Frontal cortex (tissue), 4 donors: Measurements from ENCODE around the gene NPAS4. TPM values are rescaled to one million over a fixed set of nuclear protein-coding genes. Genes with fewer than 3 reads are reported as not detected.

Experiments used
- DNase-seq, 2 donors: peaks; one replicate each; pipeline ENCODE4 v3.0.0; 2012; ENCODE audit warnings: low spot score in 2 of 2
- FAIRE-seq: peaks from 2 replicates; lab custom pipeline; 2012; peaks lifted over from hg19 to GRCh38; lab: Jason Lieb, UNC
- small RNA-seq: library from RNA; depleted of rRNA; stranded (forward); fragments of <200 nt; gene quantifications from one replicate; pipeline ENCODE3, GENCODE V24; 2014
- total RNA-seq: library from RNA; depleted of rRNA; stranded (reverse); fragments of >200 nt; gene quantifications from one replicate; pipeline ENCODE4 v1.2.3, GENCODE V29; 2014
- donor health status: control.
- donor health status: control.
- donor health status: control.

NPAS4 gene
- total RNA-seq, 1 donor from 2014 or later, result under 0.01 TPM

DNA sequence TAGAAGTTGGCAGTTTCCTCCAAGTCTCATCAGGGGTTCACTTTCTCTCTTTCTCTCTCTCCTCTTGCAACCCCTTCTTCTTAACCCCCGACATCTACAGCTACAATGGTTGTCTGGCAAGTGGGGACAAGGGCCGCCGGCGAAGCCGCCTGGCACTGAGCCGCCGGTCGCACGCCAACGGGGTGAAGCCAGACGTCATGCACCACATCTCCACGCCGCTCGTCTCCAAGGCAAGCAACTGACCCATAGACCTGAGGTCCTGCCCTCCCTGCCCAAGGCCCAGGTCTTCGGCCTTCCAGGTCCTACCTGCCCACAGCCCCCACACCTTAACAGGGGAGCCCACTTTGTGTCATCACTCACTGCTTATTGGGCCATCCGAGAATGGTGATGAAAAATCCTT is 50.3 kb downstream of the NPAS4 start:
- no peak for FAIRE-seq
- DNase-seq, result no peak

DNA sequence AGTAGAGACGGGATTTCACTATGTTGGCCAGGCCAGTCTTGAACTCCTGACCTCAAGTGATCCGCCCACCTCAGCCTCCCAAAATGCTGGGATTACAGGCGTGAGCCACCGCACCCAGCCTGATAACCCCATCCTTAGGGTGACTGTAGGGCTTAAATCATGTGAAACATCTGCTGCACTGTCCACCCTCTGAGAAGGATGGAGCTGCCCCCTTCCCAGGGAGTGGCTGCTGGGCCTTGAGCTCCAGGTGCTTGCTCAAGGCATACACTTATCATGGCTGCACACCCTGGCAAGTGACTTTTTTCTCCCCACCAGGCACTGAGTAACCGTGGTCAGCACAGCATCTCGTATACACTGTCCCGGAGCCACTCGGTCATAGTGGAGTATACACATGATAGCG is 51.2 kb downstream of the NPAS4 start:
- FAIRE-seq (no peak), DNase-seq (no peak)

DNA sequence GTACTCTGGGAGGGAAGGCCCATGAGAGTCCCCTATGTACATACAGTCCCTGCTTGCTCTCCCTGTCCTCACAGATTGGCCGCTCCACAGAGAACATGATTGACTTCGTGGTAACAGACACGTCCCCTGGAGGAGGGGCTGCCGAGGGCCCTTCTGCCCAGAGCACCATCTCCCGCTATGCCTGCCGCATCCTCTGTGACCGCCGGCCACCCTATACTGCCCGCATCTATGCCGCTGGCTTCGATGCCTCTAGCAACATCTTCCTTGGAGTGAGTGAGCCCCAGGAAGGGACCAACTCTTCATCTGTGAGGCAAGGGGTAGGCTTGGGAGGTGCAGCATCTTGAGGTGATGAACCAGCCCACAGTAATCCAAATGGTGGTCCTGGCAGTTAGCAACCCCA is 52.3 kb downstream of the NPAS4 start:
- DNase-seq (no peak), FAIRE-seq (no peak)

DNA sequence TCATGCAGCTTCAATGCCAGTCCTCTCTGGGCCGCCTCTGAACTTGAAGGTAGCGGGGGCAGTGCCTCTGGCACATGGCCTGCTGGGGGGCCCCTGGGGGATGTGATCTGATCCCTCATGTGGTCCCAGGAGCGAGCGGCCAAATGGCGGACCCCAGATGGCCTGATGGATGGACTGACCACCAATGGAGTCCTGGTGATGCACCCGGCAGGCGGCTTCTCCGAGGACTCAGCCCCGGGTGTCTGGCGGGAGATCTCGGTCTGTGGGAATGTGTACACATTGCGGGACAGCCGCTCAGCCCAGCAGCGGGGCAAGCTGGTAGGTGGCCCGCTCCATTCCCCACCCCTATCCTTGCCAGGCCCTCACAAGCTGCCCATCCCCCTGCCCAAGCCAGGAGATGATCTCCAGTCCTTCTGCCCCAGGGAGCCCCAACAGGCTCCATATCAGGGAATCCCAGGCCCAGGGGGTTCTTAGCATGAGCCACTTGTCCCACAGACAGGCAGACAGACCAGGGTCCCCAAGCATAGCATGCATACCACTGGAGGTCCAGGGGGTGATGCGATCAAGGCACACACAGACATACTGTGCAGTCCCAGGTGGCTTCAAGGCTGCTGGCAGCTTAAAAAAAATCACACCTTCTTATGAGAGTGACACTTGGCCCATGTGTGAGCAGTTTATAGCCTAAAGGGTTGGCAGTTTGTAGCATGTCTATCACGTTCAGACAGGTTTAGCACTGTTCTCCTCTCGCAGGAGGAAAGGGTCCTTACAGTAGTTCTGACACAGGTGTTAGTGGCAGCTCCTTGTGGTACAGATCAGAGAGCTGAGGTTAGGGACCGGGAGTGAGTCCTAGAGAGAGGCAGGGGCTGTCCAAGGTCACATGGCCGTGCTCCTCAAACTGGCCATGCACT is 53.0 kb downstream of the NPAS4 start:
- DNase-seq (no peak), FAIRE-seq (no peak)

DNA sequence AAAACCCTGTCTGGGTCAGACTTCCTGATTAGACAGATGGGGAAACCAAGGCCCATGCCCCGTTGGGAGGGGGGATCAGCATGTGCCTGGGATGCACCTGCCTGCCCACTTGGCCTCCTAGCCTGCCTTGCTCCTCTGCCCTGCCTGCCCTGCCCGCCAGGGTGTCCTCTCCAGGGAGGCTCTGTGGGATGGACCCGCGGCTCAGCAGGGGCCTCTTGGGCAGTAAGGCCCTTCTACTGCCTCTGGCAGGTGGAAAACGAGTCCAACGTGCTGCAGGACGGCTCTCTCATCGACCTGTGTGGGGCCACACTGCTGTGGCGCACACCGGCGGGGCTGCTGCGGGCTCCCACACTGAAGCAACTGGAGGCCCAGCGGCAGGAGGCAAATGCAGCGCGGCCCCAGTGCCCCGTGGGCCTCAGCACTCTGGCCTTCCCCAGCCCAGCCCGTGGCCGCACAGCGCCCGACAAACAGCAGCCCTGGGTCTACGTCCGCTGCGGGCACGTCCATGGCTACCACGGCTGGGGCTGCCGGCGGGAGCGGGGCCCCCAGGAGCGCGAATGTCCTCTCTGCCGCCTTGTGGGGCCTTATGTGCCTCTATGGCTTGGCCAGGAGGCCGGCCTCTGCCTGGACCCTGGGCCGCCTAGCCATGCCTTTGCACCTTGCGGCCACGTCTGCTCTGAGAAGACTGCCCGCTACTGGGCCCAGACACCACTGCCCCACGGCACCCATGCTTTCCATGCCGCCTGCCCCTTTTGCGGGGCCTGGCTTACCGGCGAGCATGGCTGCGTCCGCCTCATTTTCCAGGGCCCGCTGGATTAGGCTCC is 54.7 kb downstream of the NPAS4 start:
- no peak for DNase-seq
- FAIRE-seq, result no peak

Small RNAs within 50 kb of the gene (small RNA-seq; reads per million reads assigned to genes)
- not detected for gene RF00017
- gene RF00416, result not detected
- gene RNU1-84P, result 0.20 reads per million

Other genes with a start within 250 kb of the NPAS4 start
- gene KLC2, start 163.3 kb upstream of the NPAS4 start, total RNA-seq, result 21.6 TPM
- gene RAB1B, start 152.4 kb upstream of the NPAS4 start, total RNA-seq, result 22.8 TPM
- 41.6 TPM for gene CNIH2, start 142.9 kb upstream of the NPAS4 start, total RNA-seq
- 28.9 TPM for gene YIF1A, start 131.9 kb upstream of the NPAS4 start, total RNA-seq
- gene TMEM151A, start 129.1 kb upstream of the NPAS4 start, total RNA-seq, result 9.0 TPM
- gene CD248, start 104.0 kb upstream of the NPAS4 start, total RNA-seq, result 1.2 TPM
- gene RIN1, start 84.6 kb upstream of the NPAS4 start, total RNA-seq, result 0.82 TPM
- gene BRMS1, start 75.9 kb upstream of the NPAS4 start, total RNA-seq, result 19.2 TPM
- gene B4GAT1, start 73.4 kb upstream of the NPAS4 start, total RNA-seq, result 83.2 TPM
- 1.6 TPM for gene SLC29A2, start 49.3 kb upstream of the NPAS4 start, total RNA-seq
- gene MRPL11, start 17.8 kb downstream of the NPAS4 start, total RNA-seq, result 17.1 TPM
- 13.5 TPM for gene PELI3, start 45.9 kb downstream of the NPAS4 start, total RNA-seq
- 39.1 TPM for gene DPP3, start 59.4 kb downstream of the NPAS4 start, total RNA-seq
- gene BBS1, start 89.6 kb downstream of the NPAS4 start, total RNA-seq, result 41.2 TPM
- gene ZDHHC24, start 125.0 kb downstream of the NPAS4 start, total RNA-seq, result 5.3 TPM
- gene ACTN3, start 125.9 kb downstream of the NPAS4 start, total RNA-seq, result not detected
- gene CTSF, start 147.6 kb downstream of the NPAS4 start, total RNA-seq, result 34.6 TPM
- gene CCDC87, start 172.0 kb downstream of the NPAS4 start, total RNA-seq, result 1.2 TPM
- gene CCS, start 172.2 kb downstream of the NPAS4 start, total RNA-seq, result 19.2 TPM
- gene RBM14, start 195.6 kb downstream of the NPAS4 start, total RNA-seq, result 24.1 TPM
- gene RBM4, start 217.7 kb downstream of the NPAS4 start, total RNA-seq, result 137 TPM